Karpas-422 (cell line): ENCODE measurements around the gene PI4KB. TPM values are rescaled to one million over a fixed set of nuclear protein-coding genes. Genes with fewer than 3 reads are reported as not detected.

Experiments
- DNase-seq: peaks from one replicate; pipeline ENCODE4 v3.0.0-alpha.2; 2015
- H2AFZ ChIP-seq: fragments of 200-600 bp; sonication (generic); 2 replicates; pipeline ENCODE4 v1.6.1; 2014; ENCODE audit warnings: antibody characterized with exemption, low read length, mixed read lengths
- H3K27ac ChIP-seq: fragments of 200-600 bp; sonication (generic); 2 replicates; pipeline ENCODE4 v1.5.1; 2014; ENCODE audit warnings: mild to moderate bottlenecking, low read length, moderate library complexity
- H3K27me3 ChIP-seq: fragments of 200-600 bp; sonication (generic); 2 replicates; pipeline ENCODE4 v1.6.1; 2014; ENCODE audit warnings: low read length, mixed read lengths
- H3K36me3 ChIP-seq: fragments of 200-600 bp; sonication (generic); 2 replicates; pipeline ENCODE4 v1.6.1; 2014; ENCODE audit warnings: low read length, mixed read lengths; ENCODE audit not compliant: insufficient read depth
- H3K4me1 ChIP-seq: fragments of 200-600 bp; sonication (generic); 2 replicates; pipeline ENCODE4 v1.6.1; 2014; ENCODE audit warnings: mild to moderate bottlenecking, low read length, mixed read lengths
- H3K4me2 ChIP-seq: fragments of 200-600 bp; sonication (generic); 2 replicates; pipeline ENCODE4 v1.6.1; 2014; ENCODE audit warnings: low read length, low read depth, mild to moderate bottlenecking; ENCODE audit not compliant: poor library complexity, severe bottlenecking
- H3K4me3 ChIP-seq: fragments of 200-600 bp; sonication (generic); 2 replicates; pipeline ENCODE4 v1.5.1; 2014; ENCODE audit warnings: mild to moderate bottlenecking, antibody characterized with exemption, low read length, mixed read lengths
- H3K79me2 ChIP-seq: fragments of 200-600 bp; sonication (generic); 2 replicates; pipeline ENCODE4 v1.6.1; 2014; ENCODE audit warnings: mild to moderate bottlenecking, low read length, mixed read lengths
- H3K9ac ChIP-seq: fragments of 200-600 bp; sonication (generic); 2 replicates; pipeline ENCODE4 v1.6.0; 2014; ENCODE audit warnings: low read length
- H3K9me2 ChIP-seq: fragments of 200-600 bp; sonication (generic), shearing (Covaris generic); replicated peaks from 2 replicates; pipeline ENCODE4 v1.6.0; 2014; ENCODE audit warnings: mild to moderate bottlenecking, low read length, moderate library complexity; ENCODE audit not compliant: insufficient read depth
- H3K9me3 ChIP-seq: fragments of 300-700, 200-600 bp; sonication (generic); 2 replicates; pipeline ENCODE4 v1.6.1; 2014; ENCODE audit warnings: low read length, mixed read lengths
- H4K20me1 ChIP-seq: fragments of 200-600 bp; sonication (generic); 2 replicates; pipeline ENCODE4 v1.6.1; 2014; ENCODE audit warnings: mild to moderate bottlenecking, antibody characterized with exemption, low read length, low read depth; ENCODE audit not compliant: insufficient read depth
- total RNA-seq: library from RNA; depleted of rRNA; stranded (reverse); fragments of >200 nt; shearing (Covaris generic); gene quantifications from 2 replicates; pipeline ENCODE4 v1.2.3, GENCODE V29; 2014; ENCODE audit warnings: low replicate concordance; rRNA removed

Gene PI4KB
- total RNA-seq = 29.4 and 42.6 TPM in 2 replicates

DNA sequence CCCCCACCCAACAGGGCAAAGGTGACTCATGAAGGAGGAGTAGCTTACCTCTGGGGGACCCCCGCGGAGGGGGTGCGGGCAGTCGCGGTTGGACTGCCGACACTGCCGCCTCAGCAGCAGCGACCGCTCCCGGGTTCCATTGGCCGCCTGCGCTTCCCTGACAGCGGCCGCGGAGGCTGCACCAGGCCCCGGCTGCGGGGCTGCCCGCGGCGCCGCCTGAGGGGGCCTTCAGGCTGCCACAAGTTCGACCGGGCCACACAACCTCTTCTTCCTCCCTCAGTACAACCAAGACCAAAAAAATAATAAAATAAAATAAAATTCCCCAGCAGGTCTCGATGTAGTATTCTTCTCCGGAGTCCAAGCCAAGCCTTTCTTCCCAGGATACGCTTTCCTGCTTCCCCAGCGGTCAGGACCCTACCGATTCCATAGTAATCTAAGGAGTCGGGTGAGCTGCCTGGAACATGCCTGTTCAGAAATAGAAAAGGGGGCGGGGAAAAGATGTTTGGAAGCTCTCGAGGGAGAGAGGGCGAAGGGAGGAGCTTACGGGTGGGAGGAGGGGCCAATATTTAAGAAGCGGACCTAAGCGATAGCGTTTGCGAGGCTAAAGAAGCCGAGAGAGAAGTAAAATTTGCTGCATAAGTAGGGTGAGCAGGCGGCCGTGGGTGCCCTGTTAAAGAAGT, at the start of gene PI4KB:
Gene PI4KB, minus strand, starts transcription at position 194 of the 680 bp plus-strand sequence. CDS start 10,935 bp downstream, outside the sequence.
- Histone ChIP-seq H3K4me1 (peaks cover 22% of the 10 kb centered on the region), H3K4me2 (peak within 1 kb of the TSS; percentile 85), H3K4me3 (peak within 1 kb of the TSS; percentile 68), H4K20me1 (no peaks in the 10 kb centered on the region), H3K27me3 (no peaks in the 10 kb centered on the region), H3K9ac (peak within 1 kb of the TSS; percentile 71), H2AFZ (peak within 1 kb of the TSS; percentile 83), H3K9me3 (no peaks in the 10 kb centered on the region), H3K36me3 (0 out of 2 replicates have a peak, but pooled peaks cover 4% of the 10 kb centered on the region), H3K9me2 (no peaks in the 10 kb centered on the region), H3K27ac (peak within 1 kb of the TSS; percentile 91), H3K79me2 (peaks cover 29% of the 10 kb centered on the region)
- peak; percentile 98 for DNase-seq

DNA sequence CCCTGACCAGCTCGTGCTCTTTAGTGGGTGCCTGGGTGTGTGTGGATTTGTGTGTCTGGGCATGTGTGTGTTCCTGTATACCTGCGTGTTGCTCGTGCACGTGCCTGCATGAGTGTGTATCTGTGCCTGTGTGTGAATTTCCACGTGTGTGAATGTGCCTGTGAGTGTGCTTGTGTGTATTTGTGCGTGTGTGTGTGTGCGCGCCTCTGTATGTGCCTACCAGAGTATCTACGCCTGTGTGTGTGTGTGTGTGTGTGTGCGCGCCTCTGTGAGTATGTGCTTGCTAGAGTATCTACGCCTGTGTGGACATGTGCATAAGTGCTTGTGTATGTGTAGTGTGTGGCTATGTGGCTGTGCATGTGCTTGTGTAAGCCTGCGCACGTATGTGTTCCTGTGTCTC, 46.0 kb upstream of the PI4KB start:
- H4K20me1 ChIP-seq = no peaks in the 10 kb centered on the region
- H3K9me3 ChIP-seq = no peaks in the 10 kb centered on the region
- DNase-seq = no peak
- H3K4me1 ChIP-seq = peaks cover 9% of the 10 kb centered on the region
- H3K4me3 ChIP-seq = no peak overlapping the region
- H3K4me2 ChIP-seq = no peak overlapping the region
- H2AFZ ChIP-seq = no peak overlapping the region
- no peaks in the 10 kb centered on the region for H3K79me2 ChIP-seq
- H3K27me3 ChIP-seq = no peaks in the 10 kb centered on the region
- no peak overlapping the region for H3K27ac ChIP-seq
- no peak overlapping the region for H3K9ac ChIP-seq
- H3K9me2 ChIP-seq = no peaks in the 10 kb centered on the region
- no peaks in the 10 kb centered on the region for H3K36me3 ChIP-seq

DNA sequence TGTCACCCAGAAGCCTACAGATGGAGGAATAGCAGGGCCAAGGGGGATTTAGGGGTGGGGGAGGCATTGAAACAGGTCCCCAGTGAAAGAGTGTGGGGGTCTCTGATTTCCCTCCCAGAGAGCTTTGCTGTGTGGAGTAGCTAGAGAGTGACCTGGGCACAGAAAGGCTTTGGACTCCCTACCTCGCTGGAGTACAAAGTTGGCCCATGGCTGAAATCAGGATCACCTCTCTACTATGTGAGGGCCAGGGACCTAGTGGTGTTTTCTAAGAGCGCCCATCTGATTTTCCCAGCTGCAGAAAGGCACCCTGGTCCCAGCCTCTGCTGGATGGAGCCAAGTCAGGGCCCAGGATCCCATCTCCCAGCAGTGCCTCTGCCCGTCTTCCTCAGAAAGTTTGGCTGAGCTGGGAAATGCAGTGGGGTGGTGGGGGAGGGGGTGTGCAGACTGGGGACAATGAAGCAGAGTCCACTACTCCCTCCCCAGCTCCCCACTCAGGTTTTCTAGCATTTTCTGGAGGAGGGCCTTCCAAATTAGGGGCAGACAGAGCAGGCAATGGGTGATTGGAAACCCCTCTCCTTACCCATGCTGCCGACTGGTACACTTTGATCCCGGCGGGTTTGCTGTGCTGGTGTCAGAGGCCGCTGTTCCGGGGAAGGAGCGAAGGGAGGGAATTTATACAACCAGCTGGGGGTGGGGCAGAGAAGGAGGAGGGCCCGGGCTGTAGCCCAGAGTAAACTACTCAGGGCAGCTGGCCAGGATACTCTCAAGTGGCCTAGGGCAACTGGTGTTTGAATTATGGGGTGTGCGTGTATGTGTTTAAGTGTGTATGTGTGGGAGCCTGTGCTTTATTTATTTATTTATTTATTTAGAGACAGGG, 45.1 kb upstream of the PI4KB start, which contains the start of gene SELENBP1:
Gene SELENBP1, minus strand, starts transcription at position 648 of the 877 bp plus-strand sequence. Its CDS starts 64 bp downstream, at position 584.
- H3K36me3 ChIP-seq = no peaks in the 10 kb centered on the region
- peaks cover 9% of the 10 kb centered on the region for H3K4me1 ChIP-seq
- no peak within 1 kb of the TSS for H3K4me2 ChIP-seq
- DNase-seq = no peak
- H4K20me1 ChIP-seq = no peaks in the 10 kb centered on the region
- no peak within 1 kb of the TSS for H2AFZ ChIP-seq
- H3K9ac ChIP-seq = no peak within 1 kb of the TSS
- H3K27me3 ChIP-seq = no peaks in the 10 kb centered on the region
- no peaks in the 10 kb centered on the region for H3K9me3 ChIP-seq
- H3K4me3 ChIP-seq = no peak within 1 kb of the TSS
- no peaks in the 10 kb centered on the region for H3K9me2 ChIP-seq
- H3K79me2 ChIP-seq = no peaks in the 10 kb centered on the region
- H3K27ac ChIP-seq = no peak within 1 kb of the TSS

DNA sequence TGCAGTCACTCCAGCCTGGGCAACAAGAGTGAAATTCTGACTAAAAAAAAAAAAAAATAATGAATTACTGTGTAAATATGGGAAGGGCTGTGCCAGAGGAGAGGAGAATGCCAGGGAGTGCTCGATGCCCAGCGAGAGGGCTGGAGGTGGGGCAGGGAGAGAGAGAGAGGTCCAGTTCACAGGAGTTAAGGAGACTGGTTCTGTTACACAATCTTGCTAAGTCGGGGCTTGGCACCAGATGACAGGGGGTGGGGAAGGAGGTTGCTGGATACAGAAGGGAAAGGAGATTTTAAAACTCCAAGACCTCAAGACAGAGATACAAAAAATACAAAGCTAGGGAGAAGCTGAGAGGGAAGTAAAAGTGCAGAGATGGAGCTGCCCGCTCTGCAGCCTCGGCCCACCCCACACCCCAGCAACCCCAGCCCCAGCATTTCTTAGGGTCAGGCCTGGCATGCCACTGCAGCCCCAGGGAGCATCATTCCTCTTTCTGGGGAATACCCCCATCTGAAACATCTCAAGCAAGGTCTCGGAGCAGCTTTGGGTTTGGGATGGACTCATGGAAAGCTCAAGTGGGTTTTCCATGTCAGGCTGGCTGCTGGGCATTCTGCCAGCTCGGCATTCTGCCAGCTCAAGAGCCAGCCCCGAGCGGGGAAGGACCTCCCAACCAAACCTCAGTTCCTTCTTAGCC, 44.3 kb upstream of the PI4KB start:
- Histone ChIP-seq H3K27ac (no peak overlapping the region), H3K4me1 (peaks cover 9% of the 10 kb centered on the region), H3K36me3 (no peaks in the 10 kb centered on the region), H3K79me2 (no peaks in the 10 kb centered on the region), H4K20me1 (no peaks in the 10 kb centered on the region), H3K27me3 (no peaks in the 10 kb centered on the region), H3K9me3 (no peaks in the 10 kb centered on the region), H3K4me2 (no peak overlapping the region), H3K9me2 (no peaks in the 10 kb centered on the region), H3K4me3 (no peak overlapping the region), H3K9ac (no peak overlapping the region), H2AFZ (no peak overlapping the region)
- no peak for DNase-seq

DNA sequence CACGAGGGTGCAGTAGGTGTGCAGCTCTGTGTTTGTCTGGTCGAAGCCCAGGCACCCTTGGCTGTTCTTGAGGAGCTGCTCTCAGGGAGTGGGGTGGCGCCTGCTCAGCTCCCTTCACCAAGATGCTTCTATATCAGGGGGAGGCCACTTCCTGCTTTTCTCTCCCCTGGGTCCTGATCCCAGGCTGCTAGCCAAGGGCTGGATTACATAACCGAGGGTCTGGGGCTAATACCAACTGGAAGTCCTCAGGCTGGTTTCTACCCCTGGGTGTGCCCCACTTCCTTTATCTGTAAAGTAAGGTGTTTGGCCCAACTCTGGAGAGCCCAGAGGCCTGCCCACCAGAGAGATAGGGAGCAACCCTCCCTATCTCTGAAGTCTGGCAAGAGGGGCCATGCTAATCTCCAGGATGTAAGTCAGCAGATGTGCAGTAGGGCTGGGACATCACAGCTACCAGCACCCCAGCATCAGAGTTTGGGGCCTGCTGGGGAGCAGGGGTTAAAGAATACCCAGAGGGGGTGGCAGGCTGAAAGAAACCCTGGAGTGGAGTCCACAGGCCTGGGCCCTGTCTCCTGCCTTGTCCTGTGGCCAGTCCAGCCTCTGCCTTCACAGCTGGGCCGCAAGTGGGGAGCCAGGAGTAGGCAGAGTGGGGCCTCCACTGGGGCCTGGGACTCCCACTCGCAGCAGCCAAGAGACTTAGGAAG, 43.1 kb upstream of the PI4KB start:
- H3K9ac ChIP-seq = no peak overlapping the region
- H3K36me3 ChIP-seq = no peaks in the 10 kb centered on the region
- H3K9me2 ChIP-seq = no peaks in the 10 kb centered on the region
- DNase-seq = no peak
- H3K79me2 ChIP-seq = no peaks in the 10 kb centered on the region
- peaks cover 9% of the 10 kb centered on the region for H3K4me1 ChIP-seq
- no peaks in the 10 kb centered on the region for H3K27me3 ChIP-seq
- H2AFZ ChIP-seq = no peak overlapping the region; the same call in 1 of the 2 replicates
- H3K4me3 ChIP-seq = no peak overlapping the region
- no peak overlapping the region for H3K27ac ChIP-seq
- H3K4me2 ChIP-seq = no peak overlapping the region
- H4K20me1 ChIP-seq = no peaks in the 10 kb centered on the region
- no peaks in the 10 kb centered on the region for H3K9me3 ChIP-seq

DNA sequence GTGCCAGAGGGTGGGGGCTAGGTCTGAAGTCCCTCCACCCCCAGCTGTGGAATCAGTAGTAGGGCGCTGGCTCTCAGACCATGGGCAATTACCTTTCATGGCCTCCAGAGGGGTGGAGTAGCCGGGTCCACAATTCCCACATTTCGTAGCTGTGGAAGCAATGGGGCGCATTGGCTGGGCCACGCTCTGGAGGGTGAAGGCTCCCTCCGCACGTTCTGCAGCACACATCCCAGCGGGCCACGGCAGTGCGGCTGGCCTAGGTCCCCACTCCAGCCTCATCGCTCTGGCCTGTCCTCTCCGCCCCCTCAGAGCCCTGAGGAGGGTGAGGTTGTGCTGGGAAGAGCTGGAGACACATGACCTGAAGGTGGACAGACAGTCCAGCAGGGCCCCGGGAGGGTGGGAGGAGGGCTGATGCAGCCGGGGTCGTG, 42.4 kb upstream of the PI4KB start:
- Histone ChIP-seq H3K4me1 (peaks cover 9% of the 10 kb centered on the region), H4K20me1 (no peaks in the 10 kb centered on the region), H3K9me2 (no peaks in the 10 kb centered on the region), H3K27me3 (no peaks in the 10 kb centered on the region), H3K36me3 (no peaks in the 10 kb centered on the region), H3K79me2 (no peaks in the 10 kb centered on the region), H3K9me3 (no peaks in the 10 kb centered on the region), H3K27ac (no peak overlapping the region), H2AFZ (no peak overlapping the region), H3K9ac (no peak overlapping the region), H3K4me3 (no peak overlapping the region), H3K4me2 (no peak overlapping the region)
- no peak for DNase-seq

DNA sequence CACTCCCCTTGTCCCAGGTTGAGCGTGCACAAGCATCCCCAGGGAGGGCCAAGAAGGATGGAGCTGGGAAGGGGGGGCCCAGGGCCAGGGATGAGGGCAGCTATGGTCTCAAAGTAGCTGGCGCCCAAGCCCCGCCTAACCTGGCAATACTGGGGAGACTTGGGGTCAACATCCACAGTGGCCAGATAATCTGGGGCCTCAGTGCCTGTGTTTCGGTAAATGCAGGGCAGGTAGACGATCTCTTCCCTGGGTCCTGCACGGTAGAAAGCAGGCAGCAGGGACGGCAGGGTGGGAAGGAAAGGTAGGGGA, 42.0 kb upstream of the PI4KB start:
- Histone ChIP-seq H4K20me1 (no peaks in the 10 kb centered on the region), H3K4me1 (peaks cover 9% of the 10 kb centered on the region), H3K79me2 (no peaks in the 10 kb centered on the region), H3K4me2 (no peak overlapping the region), H3K27ac (no peak overlapping the region), H3K9me2 (no peaks in the 10 kb centered on the region), H2AFZ (no peak overlapping the region), H3K4me3 (no peak overlapping the region), H3K9me3 (no peaks in the 10 kb centered on the region), H3K36me3 (no peaks in the 10 kb centered on the region), H3K9ac (no peak overlapping the region), H3K27me3 (no peaks in the 10 kb centered on the region)
- DNase-seq = no peak
